ENCODE measurements around the gene RPL39. TPM values are rescaled to one million over a fixed set of nuclear protein-coding genes. Genes with fewer than 3 reads are reported as not detected.
"Not testable (repeated sequence)": the region's sequence is repeated elsewhere in the genome, so short reads cannot be mapped to it uniquely, and the experiment has no call there.

RPL39 gene
- total and polyA plus RNA-seq, 7 donors = 1,072 to 6,099 (median 1,581) TPM

DNA sequence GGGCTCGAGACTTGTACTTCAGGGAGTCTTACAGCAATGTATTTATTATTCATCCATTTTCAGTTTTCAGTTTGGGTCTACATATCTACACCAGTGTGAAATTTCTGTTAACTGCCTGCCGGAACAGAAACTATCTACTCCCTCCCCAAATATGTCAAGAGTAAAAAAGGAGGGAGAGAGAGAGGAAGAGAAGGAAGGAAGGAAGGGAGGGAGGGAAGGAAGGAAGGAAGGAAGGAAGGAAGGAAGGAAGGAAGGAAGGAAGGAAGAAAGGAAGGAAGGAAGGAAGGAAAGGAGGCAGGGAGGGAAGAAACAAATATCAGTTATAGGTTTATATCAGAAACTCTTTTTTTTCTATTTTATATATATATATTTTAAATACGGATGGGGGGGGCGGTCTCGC is 12.6 kb downstream of the RPL39 start:
- intact Hi-C loops (cut with DNase I) = no loop called here
- 83 to 93% (median 89%) methylated on average over 5 of the region's 5 CpGs for WGBS, 3 donors

DNA sequence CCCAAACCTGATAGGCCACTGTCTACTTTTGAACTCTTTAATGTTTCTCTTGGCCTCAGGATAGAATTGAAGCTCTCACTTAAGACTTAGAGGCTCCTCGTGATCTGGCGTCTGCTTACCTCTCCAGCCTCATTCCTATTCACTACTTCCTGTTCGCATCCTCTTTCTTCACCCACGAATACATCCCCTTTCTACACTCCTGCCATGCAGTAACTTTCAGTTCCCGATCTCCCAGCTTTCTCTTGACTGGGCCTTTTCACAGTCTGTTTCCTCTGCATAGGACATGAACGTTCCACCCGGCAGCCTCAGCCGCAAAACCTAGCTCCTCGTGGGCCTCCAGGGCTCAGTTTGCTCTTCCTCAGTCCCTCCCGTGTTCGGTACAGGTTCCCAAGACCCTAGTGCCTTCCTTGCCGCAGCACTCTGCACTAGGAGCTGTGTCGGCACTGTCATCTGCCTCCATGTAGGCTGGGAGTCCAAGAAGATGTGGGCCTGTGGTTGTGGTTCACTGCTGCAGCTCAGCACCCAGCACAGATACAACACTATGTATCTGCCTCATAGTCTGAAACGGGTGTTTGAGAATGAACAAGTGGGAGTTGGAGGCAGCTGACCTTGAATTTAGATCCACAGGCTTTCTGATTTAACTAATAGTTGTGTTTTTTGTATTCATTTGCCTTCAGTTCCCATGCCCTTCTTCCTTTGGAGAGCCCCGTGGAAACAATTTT is 15.8 kb downstream of the RPL39 start:
- no peak for DNase-seq
- TF ChIP-seq, protein P1, sequence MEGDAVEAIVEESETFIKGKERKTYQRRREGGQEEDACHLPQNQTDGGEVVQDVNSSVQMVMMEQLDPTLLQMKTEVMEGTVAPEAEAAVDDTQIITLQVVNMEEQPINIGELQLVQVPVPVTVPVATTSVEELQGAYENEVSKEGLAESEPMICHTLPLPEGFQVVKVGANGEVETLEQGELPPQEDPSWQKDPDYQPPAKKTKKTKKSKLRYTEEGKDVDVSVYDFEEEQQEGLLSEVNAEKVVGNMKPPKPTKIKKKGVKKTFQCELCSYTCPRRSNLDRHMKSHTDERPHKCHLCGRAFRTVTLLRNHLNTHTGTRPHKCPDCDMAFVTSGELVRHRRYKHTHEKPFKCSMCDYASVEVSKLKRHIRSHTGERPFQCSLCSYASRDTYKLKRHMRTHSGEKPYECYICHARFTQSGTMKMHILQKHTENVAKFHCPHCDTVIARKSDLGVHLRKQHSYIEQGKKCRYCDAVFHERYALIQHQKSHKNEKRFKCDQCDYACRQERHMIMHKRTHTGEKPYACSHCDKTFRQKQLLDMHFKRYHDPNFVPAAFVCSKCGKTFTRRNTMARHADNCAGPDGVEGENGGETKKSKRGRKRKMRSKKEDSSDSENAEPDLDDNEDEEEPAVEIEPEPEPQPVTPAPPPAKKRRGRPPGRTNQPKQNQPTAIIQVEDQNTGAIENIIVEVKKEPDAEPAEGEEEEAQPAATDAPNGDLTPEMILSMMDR (IDR thresholded peaks at IDR 0.05) = no peak
- Histone ChIP-seq H3K4me1 (no peaks in the 10 kb centered on the region), H3K27me3 (ENCODE audit: insufficient read depth in 3 of 3, low read length in 2 of 3) (no peaks in the 10 kb centered on the region), H3K36me3 (ENCODE audit: insufficient read depth in 1 of 2, low read depth in 1 of 2) (peaks cover 0 to 7% of the 10 kb centered on the region in 2 donors), H3K9me3 (no peaks in the 10 kb centered on the region), H3K4me3 (no peak overlapping the region), H3K27ac (no peak overlapping the region)
- no peak for ATAC-seq
- 75 to 87% (median 86%) methylated on average over 15 of the region's 15 CpGs for WGBS, 3 donors
- intact Hi-C loops (cut with DNase I) = no loop called here

More for the DNA sequence above, 12.6 kb downstream of the RPL39 start:
- H3K4me3 ChIP-seq = no peak overlapping the region
- no peaks in the 10 kb centered on the region for H3K4me1 ChIP-seq
- no peaks in the 10 kb centered on the region for H3K9me3 ChIP-seq
- TF ChIP-seq, protein P1 (IDR thresholded peaks at IDR 0.05) = no peak
- H3K27ac ChIP-seq = no peak overlapping the region
- no peak for ATAC-seq
- peaks cover 0 to 23% of the 10 kb centered on the region in 2 donors for H3K36me3 ChIP-seq (ENCODE audit: insufficient read depth in 1 of 2, low read depth in 1 of 2)
- no peaks in the 10 kb centered on the region for H3K27me3 ChIP-seq (ENCODE audit: insufficient read depth in 3 of 3, low read length in 2 of 3)
- no peak for DNase-seq

DNA sequence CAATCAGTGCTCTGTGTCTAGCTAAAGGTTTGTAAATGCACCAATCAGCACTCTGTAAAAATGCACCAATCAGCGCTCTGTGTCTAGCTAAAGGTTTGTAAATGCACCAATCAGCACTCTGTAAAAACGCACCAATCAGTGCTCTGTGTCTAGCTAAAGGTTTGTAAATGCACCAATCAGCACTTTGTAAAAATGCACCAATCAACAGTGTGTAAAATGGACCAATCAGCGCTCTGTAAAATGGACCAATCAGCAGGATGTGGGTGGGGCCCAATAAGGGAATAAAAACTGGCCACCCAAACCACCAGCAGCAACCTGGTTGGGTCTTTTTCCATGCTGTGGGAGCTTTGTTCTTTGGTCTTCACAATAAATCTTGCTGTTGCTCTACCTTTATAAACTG is 22.0 kb downstream of the RPL39 start:
- ATAC-seq; H3K36me3 ChIP-seq (ENCODE audit: insufficient read depth in 1 of 2, low read depth in 1 of 2); H3K4me3 ChIP-seq; H3K27me3 ChIP-seq (ENCODE audit: insufficient read depth in 3 of 3, low read length in 2 of 3); H3K27ac ChIP-seq; H3K4me1 ChIP-seq; DNase-seq; intact Hi-C loops (cut with DNase I); H3K9me3 ChIP-seq: not testable (repeated sequence)
- WGBS, 3 donors = 80 to 100% (median 86%) methylated on average over 1 to 3 of the region's 3 CpGs

DNA sequence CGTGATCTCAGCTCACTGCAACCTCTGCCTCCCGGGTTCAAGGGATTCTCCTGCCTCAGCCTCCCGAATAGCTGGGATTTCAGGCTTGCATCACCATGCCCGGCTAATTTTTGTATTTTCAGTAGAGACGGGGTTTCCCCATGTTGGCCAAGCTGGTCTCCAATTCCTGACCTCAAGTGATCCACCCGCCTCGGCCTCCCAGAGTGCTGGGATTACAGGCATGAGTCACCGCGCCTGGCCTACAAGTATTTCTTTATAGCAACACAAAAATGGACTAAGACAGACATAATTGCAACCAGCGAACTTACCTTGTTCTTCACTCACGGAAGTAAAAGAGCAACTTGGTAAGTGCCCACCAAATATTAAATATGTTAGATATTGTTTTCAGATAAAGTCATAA is 23.0 kb downstream of the RPL39 start:
- H3K4me1 ChIP-seq; H3K4me3 ChIP-seq; ATAC-seq; H3K27me3 ChIP-seq (ENCODE audit: insufficient read depth in 3 of 3, low read length in 2 of 3); DNase-seq; H3K9me3 ChIP-seq; H3K36me3 ChIP-seq (ENCODE audit: insufficient read depth in 1 of 2, low read depth in 1 of 2); intact Hi-C loops (cut with DNase I); H3K27ac ChIP-seq: not testable (repeated sequence)
- WGBS, 3 donors = 86 to 90% (median 90%) methylated on average over 11 of the region's 11 CpGs

DNA sequence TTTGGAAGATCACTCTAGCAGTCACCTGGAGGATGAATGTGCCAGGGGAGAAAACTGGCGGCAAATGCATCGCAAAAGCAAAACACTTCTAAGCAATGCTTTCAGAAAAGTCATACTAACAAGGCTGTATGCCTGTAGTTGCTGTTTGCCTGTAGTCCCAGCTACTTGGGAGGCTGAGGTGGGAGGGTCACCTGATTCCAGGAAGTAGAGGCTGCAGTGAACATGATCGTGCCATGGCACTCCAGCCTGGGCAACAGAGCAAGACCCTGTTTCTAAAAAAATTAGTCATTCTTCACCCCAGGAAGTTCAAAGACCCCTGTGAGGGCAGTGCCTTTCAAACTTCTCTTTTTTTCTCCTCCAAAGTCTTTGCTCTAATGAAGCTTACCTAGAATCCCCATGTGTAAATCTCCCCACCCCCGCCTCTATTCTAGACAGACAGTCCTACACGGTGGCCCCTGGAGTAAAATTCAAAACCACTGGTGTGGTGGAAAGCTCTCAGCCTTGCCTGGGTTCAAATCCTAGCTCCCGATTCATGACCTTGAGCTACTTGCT is 27.5 kb downstream of the RPL39 start:
- no peak for ATAC-seq
- intact Hi-C loops (cut with DNase I) = no loop called here
- WGBS, 3 donors = 74 to 85% (median 84%) methylated on average over 6 of the region's 6 CpGs
- H3K27me3 ChIP-seq (ENCODE audit: insufficient read depth in 3 of 3, low read length in 2 of 3) = peaks cover 0 to 12% (median 4%) of the 10 kb centered on the region in 3 donors
- DNase-seq = no peak
- H3K9me3 ChIP-seq = no peaks in the 10 kb centered on the region
- no peaks in the 10 kb centered on the region for H3K36me3 ChIP-seq (ENCODE audit: insufficient read depth in 1 of 2, low read depth in 1 of 2)
- TF ChIP-seq, protein P1 (IDR thresholded peaks at IDR 0.05) = no peak
- no peak overlapping the region for H3K27ac ChIP-seq
- no peaks in the 10 kb centered on the region for H3K4me1 ChIP-seq
- no peak overlapping the region for H3K4me3 ChIP-seq

All from psoas muscle (tissue), 8 donors.